COLO829 (cell line): Measurements from ENCODE around the gene ZBTB12.
"Not testable (repeated sequence)": the region's sequence is repeated elsewhere in the genome, so short reads cannot be mapped to it uniquely, and the experiment has no call there.

ENCODE experiments used
- DNase-seq: peaks from one replicate; pipeline ENCODE4 v3.0.0; 2012; ENCODE audit warnings: low spot score

The ZBTB12 gene

DNA sequence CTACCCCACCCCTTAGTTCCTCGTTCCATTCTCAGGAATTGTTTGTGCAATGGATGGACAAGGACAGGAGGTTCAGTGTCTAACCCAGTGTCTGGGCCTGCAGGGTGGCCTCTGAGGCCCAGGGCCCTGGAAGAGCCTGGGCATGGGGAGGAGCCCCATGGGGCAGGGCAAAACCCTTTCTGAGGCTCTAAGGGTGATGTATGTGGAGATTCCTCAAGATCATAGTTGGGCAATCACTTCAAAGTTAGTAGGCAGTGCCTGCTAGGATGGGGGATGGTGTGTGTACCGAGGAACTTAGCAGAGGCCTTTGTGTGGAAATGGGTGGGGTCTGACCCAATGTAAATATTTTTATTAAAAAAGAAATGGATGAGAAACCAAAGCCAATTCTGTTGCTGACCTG, 18.9 kb upstream of the ZBTB12 start:
- DNase-seq, result no peak

DNA sequence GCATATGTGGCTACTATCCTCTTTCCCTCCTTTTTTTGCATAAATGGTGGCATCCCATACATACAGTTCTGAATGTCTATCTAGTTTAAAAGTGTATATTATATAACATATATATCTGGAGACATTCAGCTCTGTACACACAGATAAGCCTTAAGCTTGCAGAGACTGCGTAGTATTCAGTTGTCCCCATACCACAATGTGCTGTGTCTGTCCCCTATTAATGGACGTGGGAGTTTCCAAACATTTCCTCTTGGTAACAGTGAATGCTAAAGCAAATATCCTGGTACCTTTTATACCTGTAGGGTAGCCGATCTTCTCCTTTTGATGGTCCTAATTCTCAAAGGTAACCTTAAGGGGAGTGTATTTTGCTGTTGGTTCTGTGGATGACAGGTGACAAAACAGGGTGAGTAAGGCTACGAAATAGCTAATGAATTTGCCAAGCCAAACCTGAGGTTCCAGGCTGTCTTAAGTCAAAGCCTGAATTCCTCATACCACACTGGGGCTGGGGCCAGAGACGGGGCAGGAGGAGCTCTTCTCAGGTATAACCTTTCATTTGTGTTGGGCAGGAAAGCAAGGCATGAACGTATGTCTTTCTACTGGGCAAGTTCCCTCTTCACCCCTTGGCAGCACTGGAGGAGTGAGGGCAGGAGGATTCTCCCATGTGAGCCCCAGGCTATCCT, 17.9 kb upstream of the ZBTB12 start:
- no peak for DNase-seq

DNA sequence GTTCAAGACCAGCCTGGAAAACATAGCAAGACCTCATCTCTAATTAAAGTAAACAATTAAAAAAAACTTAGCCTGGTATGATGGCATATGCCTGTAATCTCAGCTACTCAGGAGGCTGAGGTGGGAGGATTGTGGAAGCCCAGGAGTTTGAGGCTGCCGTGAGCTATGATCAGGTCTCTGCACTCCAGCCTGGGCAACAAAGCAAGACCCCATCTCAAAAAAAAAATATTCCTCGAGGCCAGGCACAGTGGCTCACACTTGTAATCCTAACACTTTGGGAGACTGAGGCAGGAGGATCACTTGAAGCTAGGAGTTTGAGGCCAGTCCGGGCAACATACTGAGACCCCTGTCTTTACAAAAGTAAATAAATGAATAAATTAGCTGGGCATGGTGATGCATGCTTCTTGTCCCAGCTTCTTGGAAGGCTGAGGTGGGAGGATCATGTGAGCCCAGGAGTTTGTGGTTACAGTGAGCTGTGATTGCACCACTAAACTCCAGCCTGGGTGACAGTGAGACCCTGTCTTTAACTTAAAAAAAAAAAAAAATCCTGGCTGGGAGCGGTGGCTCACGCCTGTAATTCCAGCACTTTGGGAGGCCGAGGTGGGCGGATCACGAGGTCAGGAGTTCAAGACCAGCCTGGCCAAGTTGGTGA, 16.3 kb upstream of the ZBTB12 start:
- no peak for DNase-seq

DNA sequence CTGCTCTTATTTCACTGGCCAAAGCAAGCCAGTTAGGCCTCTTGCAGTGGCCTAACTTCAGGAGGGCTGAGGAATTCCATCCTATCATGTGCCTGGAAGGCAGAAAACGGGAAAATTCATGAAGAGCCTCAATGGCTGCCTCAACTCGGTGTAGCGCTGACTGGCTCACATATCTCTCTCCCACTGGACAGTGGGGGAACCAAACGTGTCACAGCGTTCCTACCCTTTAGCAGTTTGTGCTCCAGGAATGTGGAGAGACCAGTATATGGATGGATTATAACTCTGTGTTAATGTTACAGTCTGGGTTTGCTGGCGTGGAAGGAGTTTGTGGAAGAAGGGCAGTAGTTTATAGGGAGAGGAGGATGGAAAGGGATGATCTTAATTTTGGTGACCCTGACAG, 13.9 kb upstream of the ZBTB12 start:
- DNase-seq, result no peak

DNA sequence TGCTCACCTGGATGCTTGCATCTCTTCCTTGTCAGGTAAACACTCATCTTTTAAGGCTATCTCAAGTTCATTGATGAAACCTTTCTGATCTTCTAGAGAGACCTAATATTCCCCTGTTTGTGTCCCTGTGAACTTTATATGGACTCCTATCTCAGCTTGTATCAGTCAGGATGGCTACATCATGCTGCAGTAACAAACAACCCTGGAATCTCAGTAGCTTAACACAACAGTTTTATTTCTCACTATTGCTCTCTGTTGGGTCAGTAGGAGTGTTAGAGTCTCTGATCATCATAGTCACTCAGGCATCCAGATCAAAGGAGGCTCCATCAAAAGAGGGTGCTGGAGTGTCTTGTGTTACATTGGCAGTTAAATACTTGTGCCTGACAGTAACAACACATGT, 13.5 kb upstream of the ZBTB12 start:
- no peak for DNase-seq

DNA sequence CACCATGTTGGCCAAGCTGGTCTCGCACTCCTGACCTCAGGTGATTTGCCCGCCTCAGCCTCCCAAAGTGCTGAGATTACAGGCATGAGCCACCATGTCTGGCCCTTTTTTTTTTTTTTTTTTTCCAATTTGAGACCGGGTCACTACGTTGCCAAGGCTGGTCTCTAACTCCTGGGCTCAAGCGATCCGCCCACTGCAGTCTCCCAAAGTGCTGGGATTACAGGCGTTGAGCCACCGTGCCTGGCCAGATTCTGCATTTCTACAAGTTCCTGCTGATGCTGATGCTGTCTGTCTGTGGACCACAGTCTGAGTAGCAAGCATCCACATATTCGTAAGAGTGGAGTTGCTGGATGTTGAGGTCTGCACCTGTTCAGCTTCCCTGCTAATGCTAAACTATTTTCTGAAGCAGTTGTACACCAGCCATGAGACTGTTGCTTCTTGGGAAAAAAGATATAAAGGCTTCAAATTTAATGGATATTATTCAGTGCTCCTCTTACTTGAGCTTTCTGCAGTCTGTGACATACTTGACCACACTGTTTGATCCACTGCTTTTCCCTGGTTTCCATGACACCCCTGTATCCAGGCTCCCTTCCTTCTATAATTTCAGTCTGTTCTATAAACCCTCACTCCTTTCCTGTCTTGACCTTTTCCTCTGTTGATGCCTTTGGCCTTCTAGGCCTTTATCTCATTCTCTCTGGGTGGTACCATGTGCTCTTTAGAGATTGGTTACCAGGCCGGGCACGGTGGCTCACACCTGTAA, 10.1 kb upstream of the ZBTB12 start:
- DNase-seq, result no peak

DNA sequence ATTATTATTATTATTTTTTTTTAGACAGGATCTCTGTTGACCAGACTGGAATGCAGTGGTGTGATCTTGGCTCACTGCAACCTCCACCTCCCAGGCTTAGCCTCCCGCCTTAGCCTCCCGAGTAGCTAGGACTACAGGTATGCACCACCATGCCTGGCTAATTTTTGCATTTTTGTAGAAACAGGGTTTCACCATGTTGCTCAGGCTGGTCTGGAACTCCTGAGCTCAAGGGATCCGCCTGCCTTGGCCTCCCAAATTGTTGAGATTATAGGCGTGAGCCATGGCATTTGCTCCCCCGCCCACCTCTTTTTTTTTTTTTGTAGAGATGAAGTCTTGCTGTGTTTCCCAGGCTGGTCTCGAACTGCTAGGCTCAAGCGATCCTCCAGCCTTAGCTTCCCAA, 7.4 kb upstream of the ZBTB12 start:
- DNase-seq, result not testable (repeated sequence)

DNA sequence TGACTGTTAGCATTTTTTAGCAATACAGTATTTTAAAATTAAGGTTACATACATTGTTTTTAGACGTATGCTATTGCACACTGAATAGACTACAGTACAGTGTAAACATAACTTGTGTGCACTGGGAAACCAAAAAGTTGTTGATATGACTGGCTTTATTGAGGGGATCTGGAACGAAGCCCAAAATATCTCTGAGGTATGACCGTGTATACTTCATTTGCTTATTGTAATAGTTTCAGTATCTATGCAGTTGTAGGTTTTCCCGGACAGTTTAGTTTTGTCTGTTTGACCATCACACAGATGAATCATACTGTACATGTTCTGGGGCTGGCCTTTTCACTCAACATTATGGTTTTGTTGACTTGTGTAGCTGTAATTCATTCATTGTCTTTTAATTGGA, 6.9 kb upstream of the ZBTB12 start:
- DNase-seq, result no peak

DNA sequence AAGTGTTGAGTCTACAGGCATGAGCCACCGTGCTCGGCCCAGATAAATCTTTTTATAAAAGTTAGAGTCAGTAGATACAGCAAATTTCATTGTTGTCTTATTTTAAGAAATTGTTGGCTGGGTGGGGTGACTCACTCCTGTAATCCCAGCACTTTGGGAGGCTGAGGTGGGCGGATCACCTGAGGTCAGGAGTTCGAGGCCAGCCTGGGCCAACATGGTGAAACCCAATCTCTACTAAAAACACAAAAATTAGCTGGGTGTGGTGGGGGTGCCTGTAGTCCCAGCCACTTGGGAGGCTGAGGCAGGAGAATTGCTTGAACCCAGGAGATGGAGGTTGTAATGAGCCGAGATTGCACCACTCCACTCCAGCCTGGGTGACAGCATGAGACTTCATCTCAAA, 6.4 kb upstream of the ZBTB12 start:
- not testable (repeated sequence) for DNase-seq

DNA sequence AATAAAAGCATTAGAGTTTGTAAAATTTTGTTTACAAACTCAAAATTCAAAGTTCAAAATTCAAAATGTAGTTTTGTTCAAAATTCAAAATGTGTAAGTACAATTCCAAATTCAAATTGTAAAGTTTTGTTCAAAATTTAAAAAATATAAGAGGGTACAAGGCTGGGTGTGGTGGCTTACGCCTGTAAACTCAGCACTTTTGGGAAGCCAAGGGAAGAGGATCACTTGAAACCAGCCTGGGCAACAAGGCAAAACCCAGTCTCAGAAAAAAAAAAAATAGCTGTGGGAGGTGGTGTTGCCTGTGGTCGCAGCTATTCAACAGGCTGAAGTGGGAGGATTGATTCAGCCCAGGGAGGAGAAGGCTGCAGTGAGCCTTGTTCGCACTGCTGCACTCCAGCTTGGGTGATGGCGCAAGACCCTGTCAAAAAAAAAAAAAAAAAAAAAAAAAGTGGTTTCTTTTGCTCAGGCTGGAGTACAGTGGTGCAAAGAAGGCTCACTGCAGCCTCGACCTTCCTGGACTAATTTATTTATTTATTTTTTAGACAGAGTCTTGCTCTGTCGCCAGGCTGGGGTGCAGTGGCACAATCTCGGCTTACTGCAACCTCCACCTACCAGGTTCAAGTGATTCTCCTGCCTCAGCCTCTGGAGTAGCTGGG, 5.4 kb upstream of the ZBTB12 start:
- no peak for DNase-seq

DNA sequence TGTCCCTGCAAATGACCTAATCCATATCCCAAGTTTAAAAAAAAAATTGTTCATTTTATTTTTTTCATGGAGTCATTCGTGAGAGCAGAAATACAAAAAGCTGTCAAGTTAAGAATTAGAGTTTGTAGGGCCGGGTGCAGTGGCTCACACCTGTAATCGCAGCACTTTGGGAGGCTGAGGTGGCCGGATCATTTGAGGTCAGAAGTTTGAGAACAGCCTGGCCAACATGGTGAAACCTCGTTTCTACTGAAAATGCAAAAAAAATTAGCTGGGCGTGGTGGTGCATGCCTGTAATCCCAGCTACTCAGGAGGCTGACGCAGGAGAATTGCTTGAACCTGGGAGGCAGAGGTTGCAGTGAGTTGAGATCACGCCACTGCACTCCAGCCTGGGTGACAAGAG, 4.8 kb upstream of the ZBTB12 start:
- DNase-seq, result not testable (repeated sequence)

DNA sequence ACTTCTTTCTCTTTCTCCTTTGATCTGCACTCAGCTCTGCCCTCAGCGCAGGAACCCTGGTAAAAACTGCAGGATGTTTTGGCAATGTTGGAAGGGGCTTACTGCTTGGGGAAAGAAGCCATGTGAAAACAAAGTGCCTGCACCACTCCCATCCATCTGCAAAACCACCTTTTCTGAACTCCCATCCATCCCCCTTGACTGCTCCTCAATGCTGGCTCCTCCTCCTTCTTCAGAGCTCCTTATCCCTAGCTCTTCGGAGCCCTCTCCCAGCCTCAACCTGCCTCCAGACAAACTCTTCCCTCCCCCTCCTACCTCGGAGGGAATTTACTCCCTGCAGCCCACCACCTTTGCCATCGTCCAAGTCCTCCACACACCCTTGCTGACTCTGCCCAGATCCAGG, 4.2 kb upstream of the ZBTB12 start:
- no peak for DNase-seq

DNA sequence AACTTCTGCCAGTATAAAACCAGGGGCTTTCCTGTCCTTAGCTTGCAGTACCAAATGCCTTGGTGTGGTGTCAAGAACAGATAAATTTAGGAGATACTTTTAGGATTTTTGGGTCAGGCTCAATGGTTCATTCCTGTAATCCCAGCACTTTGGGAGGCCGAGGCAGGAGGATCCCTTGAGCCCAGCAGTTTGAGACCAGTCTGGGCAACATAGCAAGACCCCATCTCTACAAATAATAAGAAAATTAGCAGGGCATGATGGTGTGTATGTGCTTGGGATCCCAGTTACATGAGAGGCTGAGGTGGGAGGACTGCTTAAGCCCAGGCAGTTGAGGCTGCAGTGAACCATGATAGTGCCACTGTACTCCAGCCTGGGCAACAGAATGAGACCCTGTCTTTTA, 3.2 kb upstream of the ZBTB12 start:
- no peak for DNase-seq

DNA sequence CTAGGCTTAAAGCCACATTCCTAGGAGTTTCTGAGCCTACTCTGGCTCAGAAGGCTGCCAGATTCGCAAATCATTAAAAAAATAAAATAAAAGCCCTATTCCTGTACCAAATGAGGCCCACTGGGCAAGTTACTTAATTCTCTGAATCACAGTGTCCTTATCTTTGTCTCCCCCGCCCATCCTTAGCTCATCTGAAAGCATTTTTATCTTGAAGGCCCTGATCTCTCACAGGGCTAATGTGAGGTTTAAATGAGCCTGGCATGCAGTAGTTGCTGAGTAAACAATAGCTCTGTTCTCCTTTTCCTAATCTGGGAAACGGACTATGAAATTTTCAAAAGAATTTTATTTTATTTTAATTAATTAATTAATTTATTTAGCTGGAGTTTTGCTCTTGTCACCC, 2.1 kb upstream of the ZBTB12 start:
- DNase-seq, result no peak

DNA sequence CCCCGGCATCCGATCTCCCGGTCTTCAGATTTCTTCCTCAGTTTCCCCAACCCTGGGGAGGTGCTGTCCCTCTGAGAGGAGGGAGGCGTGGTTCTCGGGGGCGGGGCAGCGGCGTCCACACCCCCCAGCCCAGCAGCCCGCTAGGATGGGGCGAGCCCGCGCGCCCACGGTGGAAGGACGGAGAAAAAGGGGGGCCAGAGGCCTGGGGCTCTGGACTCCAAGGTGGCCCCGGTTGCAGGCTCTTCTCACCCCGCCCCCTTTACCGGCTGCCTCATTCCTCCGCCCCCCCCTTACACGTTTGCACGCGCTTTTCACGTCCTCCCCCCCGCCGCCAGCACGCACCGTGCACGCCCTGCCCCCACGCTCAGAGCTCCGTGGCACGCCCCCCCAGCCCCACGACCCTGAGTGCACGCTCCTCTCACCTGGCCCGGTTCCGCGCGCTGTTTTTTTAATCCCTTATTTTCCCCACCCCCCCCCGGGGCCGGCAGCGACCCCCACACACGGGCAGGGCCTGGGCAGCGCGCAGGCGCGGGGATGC, 402 bp downstream of the ZBTB12 start:
- peak; percentile 25 for DNase-seq

DNA sequence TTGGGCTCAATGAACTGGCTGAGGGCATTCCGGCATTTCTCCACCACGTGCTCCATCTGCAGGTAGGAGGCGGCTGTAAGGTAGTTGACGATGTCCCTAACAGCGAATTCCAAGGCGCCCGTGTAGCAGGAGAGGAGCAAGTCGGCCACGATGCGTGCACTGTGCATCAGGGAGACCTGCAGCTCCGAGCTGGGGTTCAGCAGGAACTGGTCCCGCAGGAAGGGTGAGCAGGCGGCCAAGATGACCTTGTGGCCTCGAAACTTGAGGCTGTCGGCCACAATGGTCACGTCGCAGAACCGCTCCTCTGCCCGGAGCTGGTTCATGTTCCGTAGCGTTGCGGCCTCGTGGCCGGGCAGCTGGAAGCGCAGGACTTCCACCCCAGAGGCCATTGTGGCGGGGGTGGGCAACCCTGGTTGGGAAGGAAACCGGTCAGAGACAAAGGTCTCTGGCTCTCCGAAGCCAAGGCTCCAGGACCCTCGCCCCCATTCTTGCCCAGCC, 920 bp downstream of the ZBTB12 start:
- DNase-seq, result no peak

DNA sequence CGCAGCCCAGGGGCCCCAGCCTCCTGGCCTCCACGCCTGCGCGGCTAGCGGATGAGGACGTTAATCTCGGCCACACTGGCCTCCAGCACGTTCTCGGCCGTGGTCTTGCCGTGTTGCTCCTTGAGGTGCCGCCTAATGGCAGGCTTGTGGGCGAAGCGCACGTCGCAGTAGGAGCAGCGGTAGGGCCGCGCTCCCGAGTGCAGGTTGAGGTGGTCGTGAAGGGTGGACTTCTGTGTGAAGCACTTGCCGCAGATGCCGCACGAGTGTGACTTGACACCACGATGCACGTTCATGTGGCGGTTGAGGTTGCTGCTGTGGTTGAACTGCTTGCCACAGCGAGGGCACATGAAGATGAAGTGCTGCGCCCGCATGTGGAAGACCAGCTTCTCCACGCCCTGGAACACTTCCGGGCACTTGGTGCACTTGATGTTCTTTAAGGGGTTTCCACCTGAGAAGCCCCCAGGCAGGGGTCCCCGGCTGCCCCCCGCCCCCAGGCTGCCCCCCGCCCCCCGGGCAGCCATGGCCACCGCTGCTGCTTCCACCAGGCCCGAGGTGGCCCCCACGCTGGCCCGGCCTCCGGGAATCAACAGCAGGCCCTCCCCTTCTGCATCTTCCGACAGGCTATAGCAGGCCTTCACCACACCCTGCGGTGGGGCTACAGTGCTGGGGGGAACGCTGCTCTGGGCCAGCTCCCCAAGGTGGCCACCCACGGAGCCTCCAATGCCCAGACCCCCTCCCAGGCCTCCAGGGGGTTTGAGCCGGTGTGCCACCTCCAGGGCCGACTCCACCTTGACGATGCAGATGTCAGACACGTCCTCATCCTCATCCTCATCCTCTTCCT, 1.8 kb downstream of the ZBTB12 start:
- DNase-seq, result no peak

DNA sequence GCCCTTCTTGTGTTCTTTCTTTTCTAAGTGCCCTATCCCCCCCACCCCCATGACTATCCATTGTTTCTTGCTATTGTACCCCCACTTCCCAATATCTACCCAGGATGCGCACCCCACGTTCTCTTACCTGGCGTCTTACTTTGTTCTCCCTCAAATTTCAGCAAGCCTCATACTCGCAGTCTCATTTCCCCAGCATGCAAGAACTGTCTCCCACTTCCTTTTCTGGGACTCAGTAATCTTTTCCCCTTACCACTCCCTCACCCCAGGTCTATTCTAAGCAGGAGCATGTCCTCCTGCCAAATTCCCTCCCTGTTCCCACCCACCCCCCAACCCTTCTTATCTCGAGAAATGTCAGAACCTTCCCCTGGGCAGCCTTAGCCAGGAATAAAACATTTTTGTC, 2.7 kb downstream of the ZBTB12 start:
- DNase-seq, result no peak

DNA sequence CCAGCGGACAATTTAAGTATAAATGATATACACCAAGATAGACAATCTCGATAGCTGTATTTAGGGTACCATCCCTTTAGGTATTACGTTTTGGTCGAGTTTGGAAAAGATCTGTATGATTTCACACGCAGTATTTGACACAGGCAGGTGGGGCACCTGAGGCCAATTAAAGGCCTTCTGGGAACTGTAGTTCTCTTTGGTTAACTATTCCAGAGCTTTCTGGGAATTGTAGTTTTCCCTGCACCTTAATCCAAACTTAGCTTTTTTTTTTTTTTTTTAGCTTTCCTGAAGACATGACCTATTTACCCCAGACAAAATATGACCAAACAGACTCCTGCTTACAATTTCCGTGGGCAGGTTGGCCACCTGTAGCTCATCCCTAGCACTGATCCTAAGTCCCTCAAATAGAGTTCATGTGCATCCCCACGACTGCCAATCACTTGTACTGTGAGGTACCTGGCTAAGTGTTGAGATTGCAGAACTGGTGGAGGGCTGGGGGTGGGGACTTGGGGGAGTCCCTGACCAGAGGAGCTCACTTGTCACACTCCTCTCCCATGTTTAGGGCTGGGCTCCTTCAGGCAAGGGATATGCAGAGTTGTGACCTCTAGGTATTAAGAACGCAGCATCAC, 3.4 kb downstream of the ZBTB12 start:
- peak; percentile 48 for DNase-seq

DNA sequence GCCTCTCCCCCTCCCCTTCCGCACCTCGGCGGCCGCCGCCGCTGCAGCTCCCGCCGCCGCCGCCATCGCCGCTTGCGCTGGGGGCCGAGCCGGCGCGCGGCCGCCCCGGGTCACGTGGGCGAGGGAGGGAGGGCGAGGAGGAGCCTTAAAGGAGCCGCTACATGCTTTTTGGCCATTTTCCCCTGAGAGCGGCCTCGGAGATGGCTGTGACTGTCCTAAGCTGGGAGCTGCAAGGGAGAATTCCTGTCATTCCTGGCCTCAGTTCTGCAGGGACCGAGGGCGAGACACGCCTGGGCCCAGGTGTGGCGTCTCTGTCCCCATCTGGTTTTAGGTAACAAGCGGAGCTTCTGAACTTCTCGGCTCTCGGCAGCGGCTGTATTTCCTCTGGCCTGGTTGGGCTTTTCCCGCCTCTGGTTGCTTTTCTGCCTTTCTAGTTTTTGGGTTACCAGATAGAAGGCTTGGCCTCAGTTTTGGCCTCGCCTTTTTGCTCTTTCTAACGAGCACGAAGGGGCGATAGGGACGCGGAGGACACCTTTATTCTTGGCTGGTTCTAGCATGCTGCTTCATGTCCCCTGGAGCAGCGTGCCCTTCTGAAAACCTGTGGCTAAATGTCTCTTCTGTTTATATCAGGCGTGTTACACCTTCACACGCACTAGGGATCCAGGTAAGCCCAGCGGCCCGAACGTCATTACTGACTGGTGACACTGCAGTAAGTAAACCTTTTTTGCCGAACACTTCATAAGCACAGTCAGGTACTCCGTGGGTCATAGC, 4.1 kb downstream of the ZBTB12 start, which contains the start of gene EHMT2:
Gene EHMT2, minus strand, starts transcription at position 87 of the 771 bp plus-strand sequence. Its CDS starts 21 bp downstream, at position 66.
- peak; percentile 75 for DNase-seq
